Astrocyte of the cerebellum (primary cell): ENCODE data around the gene ZBTB22.

Source experiments
- DNase-seq: peaks from one replicate; pipeline ENCODE4 v3.0.0-alpha.2; 2011; ENCODE audit warnings: low read depth
- H3K4me3 ChIP-seq: 2 replicates; pipeline ENCODE4 v1.5.1; 2011; ENCODE audit warnings: mild to moderate bottlenecking, low read depth, low read length, moderate library complexity
- CTCF ChIP-seq: IDR thresholded peaks from 2 replicates; pipeline ENCODE4 v1.5.1; 2012; ENCODE audit warnings: low read length, low read depth, moderate library complexity, mild to moderate bottlenecking; ENCODE audit errors: missing control alignments
- in situ Hi-C: cut with HindIII; loops from 2 replicates; pipeline ENCODE4 v1.10.0; 2017; ENCODE audit warnings: low sequenced_read_pairs

Gene ZBTB22

DNA sequence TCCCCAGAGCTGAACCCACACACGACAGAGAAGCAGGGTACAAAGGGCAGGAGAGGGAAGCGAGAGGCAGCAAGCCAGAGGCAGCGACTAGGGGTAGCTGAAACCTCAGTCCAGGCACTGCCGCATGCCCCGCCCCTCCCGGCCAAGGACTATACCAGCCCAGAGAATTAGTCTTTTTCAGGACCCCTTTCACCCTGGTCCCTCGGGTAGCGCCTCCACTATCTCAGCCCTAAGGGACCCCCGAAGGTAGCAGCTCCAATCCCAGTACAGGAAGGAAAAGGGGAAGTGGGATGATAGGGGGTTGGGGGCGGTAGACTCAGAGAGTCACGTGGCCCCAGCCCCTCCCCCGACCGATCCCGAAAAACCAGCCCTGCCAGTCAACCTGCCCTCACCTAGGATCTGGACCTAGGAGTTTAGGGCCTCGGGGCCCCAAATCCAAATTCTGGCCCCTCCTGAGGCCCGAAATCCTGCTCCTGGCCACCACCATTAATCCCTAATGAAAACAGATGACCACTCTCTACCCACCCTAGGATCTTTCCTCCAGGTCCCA, 20.1 kb downstream of the ZBTB22 start:
- in situ Hi-C loops, result no loop called here
- no peak for DNase-seq
- H3K4me3 ChIP-seq, result peak overlapping the region; percentile 73
- TF ChIP-seq CTCF, result no peak

GRCh38 chr6:33296797-33297405, 20.6 kb downstream of the ZBTB22 start:
- no peak for TF ChIP-seq CTCF
- in situ Hi-C loops, result no loop called here
- DNase-seq, result no peak
- peak overlapping the region; percentile 73 for H3K4me3 ChIP-seq

DNA sequence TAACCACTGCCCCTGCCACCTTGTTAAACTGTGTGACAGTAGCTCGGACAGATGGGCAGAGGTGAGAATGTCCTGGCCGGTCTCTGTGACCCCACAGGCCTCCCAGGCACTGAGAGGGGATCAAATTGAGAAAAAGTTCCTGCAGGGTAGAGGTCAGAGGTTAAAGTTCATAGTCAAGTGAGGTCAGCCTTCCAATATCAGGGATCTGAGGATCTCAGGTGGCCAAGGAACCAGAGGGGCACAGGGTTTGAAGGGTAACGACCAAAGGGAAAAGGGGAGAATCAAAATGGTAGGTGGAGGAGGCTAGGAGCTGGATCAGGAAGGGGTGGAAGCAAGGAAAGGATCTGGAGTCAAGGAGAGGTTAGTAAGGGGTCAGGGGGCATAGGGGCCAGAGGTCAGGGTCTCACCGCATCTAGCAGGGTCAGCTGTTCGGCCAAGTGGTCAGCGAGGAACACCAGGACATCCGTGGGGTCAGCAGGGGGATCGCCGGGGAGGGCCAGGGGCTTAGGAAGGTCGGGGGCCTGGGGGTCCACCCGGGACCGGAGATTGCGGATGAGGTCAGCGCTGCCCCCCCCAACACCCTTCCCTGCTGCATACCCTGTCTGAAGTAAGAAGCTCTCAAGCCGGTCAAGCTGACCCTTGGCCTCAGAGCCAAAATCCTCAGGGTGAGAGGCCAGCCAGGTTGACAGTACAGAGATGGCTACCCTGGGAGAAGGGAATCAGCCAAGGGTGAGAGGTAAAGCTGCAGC, 21.7 kb downstream of the ZBTB22 start:
- no peak overlapping the region for H3K4me3 ChIP-seq
- in situ Hi-C loops, result no loop called here
- no peak for DNase-seq
- no peak for TF ChIP-seq CTCF

- TF ChIP-seq CTCF, result no peak
- DNase-seq, result no peak
- in situ Hi-C loops, result no loop called here
- no peak overlapping the region for H3K4me3 ChIP-seq
These were observed 23.3 kb downstream of the ZBTB22 start for GRCh38 chr6:33294086-33294823.

DNA sequence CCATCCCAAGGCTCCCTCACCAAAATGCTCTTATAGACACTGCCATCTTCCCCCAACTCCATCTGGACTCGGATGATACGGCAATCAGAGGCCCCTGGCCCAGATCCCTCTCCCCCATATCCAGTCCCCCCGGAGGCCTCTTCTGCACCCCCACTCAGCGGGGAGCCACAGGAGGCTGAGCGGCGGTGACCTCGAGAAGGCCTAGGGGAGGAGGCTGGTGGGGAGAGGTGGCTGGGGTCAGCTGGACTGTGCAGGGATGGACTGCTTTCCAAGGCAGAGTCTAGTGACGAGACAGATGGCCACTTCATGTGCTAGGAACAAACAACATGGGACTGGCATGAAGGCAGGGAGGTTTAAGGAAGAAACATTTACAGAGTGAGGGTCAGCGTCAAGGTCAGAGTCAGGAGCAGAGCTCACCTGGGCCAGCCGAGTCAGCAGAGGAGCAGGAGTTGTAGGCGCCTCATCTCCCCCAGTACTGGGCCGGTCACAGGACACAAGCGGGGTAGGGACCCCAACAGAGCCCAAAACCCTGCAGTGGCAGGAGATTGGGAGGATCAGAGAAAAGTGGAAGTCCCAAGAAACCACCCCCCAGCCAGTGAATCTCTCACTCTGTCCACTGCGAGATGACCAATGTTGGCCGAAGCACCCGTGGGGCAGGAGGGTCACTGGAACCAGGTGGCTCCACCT, 24.4 kb downstream of the ZBTB22 start:
- DNase-seq, result no peak
- TF ChIP-seq CTCF, result no peak
- in situ Hi-C loops, result no loop called here
- no peak overlapping the region for H3K4me3 ChIP-seq

DNA sequence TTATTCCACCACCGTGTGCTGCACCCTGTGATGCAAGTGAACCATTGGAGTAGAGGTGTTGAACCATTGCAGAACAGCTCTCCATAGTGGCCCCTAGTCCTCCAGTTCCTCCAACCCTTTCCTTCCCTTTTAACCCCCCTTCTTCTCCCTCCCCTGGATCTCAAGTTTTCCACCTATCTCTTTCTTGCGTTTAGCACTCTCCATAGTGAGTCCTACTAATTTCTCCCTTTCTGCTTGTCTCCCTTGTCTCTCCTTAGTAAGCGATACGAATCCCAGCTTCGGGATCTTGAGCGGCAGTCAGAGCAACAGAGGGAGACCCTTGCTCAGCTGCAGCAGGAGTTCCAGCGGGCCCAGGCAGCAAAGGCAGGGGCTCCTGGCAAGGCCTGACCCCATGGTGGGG, 27.1 kb downstream of the ZBTB22 start:
- no peak for TF ChIP-seq CTCF
- in situ Hi-C loops, result no loop called here
- peak overlapping the region; percentile 72 for H3K4me3 ChIP-seq
- no peak for DNase-seq
